Measurements from ENCODE around the gene SLC17A7.
A peak's percentile ranks its signal among the peaks of the same experiment; 100 is the strongest.

The SLC17A7 gene

DNA sequence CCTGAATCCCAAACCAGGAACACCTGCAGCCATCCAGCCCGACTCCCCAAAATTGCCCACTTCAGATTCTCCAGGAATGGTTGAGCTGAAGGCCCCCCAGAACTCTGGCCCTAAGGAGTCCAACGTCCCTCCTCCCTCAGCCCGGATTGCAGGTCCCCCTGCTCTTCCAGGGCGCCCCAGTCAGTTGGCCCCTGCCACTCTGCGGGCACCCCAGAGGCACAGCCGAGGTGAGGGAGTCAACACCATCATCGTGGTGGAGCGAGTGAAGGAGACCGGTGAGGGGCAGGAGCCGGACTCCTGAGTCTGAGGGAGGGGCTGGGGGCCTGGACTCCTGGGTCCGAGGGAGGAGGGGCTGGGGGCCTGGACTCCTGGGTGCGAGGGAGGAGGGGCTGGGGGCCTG is 14.0 kb downstream of the SLC17A7 start:
- no peak for DNase-seq (ENCODE audit: extremely low read depth, low read depth)
- TF ChIP-seq, protein P1, sequence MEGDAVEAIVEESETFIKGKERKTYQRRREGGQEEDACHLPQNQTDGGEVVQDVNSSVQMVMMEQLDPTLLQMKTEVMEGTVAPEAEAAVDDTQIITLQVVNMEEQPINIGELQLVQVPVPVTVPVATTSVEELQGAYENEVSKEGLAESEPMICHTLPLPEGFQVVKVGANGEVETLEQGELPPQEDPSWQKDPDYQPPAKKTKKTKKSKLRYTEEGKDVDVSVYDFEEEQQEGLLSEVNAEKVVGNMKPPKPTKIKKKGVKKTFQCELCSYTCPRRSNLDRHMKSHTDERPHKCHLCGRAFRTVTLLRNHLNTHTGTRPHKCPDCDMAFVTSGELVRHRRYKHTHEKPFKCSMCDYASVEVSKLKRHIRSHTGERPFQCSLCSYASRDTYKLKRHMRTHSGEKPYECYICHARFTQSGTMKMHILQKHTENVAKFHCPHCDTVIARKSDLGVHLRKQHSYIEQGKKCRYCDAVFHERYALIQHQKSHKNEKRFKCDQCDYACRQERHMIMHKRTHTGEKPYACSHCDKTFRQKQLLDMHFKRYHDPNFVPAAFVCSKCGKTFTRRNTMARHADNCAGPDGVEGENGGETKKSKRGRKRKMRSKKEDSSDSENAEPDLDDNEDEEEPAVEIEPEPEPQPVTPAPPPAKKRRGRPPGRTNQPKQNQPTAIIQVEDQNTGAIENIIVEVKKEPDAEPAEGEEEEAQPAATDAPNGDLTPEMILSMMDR (IDR thresholded peaks at IDR 0.05; ENCODE audit: low read depth, low read length, missing control alignments) = no peak
- H3K4me3 ChIP-seq (replicated peaks; ENCODE audit: low read depth, low read length) = no peak overlapping the region

DNA sequence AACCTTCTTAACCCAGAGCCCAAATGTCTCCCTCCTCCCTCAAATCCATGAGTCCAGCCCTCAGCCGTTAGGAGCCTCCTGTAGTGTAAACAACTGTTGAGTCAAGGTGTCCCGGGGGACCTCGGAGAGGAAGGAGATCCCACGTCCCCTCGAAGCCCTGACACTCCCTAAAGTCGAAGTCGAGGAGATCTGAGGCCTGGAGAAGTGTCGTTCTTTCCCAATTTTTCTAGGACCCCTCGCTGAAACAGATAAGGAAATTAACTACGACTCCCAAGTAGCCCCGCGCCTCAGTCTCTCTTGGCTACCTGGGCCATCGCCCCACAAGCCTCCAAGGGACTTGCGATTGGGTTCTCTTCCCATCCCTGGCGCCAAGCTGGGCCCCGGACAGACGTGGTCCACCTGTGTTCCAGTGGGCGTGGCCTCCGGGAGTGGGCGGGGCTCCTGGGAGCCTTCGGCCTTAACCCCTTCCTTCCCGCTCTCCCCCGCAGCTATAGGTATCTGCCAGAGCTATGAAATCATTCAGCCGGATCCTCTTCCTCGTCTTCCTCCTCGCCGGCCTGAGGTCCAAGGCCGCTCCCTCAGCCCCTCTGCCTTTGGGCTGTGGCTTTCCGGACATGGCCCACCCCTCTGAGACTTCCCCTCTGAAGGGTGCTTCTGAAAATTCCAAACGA is 15.3 kb downstream of the SLC17A7 start:
- no peak for DNase-seq (ENCODE audit: extremely low read depth, low read depth)
- no peak overlapping the region for H3K4me3 ChIP-seq (replicated peaks; ENCODE audit: low read depth, low read length)
- TF ChIP-seq, protein P1 (IDR thresholded peaks at IDR 0.05; ENCODE audit: low read depth, low read length, missing control alignments) = no peak

DNA sequence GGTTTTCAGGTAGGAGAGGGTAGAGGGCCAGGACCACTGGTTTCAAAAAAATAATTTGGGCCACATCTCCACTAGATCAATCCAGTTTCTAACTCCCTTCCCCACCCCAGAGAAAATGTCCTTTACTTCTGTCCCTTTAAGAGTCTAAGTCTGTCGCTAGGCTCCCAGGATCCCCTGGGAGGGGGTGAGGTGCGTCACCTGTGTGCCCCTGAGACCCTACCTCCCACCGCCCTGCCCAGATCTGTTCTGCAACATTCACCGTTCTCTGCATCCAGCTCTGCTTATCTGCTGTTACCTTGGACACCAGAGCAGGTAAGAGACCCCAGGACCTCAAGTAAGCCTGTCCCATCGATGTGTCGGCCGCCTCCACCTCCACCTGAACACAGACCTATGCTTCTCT is 16.1 kb downstream of the SLC17A7 start, which contains the start of gene GFY:
Gene GFY (plus strand): TSS at position 211 of the 400 bp plus-strand sequence. CDS start 1,043 bp downstream, outside the sequence.
- no peak within 1 kb of the TSS for H3K4me3 ChIP-seq (replicated peaks; ENCODE audit: low read depth, low read length)
- TF ChIP-seq, protein P1 (IDR thresholded peaks at IDR 0.05; ENCODE audit: low read depth, low read length, missing control alignments) = no peak
- DNase-seq (ENCODE audit: extremely low read depth, low read depth) = no peak

DNA sequence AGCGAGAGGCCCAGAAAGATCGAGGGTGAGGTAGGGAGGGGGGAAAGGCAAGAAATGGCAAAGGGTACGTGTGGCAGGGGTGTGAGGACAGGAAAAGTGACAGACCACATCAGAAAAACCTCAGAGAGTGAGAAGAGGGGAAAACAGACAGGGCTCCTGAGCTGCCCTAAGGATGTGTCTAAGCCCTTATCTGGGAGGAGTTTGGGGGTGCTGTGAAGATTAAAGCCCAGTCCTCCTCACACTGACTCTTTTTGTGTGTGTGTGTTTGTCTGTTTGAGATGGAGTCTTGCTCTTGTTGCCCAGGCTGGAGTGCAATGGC is 17.4 kb downstream of the SLC17A7 start:
- no peak for DNase-seq (ENCODE audit: extremely low read depth, low read depth)
- TF ChIP-seq, protein P1 (IDR thresholded peaks at IDR 0.05; ENCODE audit: low read depth, low read length, missing control alignments) = no peak
- no peak overlapping the region for H3K4me3 ChIP-seq (replicated peaks; ENCODE audit: low read depth, low read length)

DNA sequence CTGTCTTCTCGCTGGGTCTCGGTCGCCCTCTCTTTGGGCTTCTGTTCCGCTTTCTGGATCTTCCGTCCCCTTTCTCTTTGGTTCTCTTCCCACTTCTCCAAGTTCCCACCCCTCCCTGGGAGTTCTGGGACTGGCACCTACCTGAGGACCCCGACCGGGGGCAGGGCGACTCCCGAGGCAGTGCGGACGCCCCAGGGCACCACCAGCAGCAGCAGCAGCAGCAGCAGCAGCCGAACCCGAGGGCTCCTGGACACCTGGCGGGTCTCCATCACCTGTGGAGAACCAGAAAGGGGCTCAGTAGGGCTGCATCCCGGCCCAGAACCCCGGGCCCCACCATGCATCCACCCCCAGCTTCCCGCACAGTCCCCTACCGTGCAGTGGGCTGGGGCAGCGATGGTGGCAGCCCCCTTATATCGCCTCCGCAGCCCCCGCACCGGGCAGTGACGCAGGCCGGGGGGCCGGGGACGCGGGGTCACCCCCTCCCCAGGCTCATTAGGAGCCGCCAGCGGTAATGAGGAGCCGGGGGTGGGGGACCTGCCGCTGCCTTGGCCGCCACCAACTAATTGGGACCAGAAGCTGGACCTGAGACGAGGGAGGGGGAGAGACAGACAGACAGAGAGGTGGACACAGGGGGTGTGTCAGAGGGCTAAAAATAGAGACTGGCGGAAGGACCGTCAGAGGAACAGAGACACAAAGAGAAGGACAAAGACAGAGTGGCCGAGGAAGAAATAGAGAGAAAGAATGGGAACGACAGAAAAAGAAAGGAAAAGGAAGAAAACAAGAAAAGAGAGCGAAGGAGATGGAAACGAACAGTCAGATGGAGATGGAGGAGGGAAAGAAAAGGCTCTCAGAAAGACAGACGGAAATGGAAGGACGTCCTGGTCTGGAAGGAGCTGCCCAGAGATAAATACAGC is 18.0 kb downstream of the SLC17A7 start, which contains the start of gene PTH2:
Gene PTH2 (minus strand): TSS at position 371 of the 914 bp plus-strand sequence. CDS start 102 bp downstream, at position 269.
- no peak within 1 kb of the TSS for H3K4me3 ChIP-seq (replicated peaks; ENCODE audit: low read depth, low read length)
- TF ChIP-seq, protein P1 (IDR thresholded peaks at IDR 0.05; ENCODE audit: low read depth, low read length, missing control alignments) = no peak
- DNase-seq (ENCODE audit: extremely low read depth, low read depth) = no peak

DNA sequence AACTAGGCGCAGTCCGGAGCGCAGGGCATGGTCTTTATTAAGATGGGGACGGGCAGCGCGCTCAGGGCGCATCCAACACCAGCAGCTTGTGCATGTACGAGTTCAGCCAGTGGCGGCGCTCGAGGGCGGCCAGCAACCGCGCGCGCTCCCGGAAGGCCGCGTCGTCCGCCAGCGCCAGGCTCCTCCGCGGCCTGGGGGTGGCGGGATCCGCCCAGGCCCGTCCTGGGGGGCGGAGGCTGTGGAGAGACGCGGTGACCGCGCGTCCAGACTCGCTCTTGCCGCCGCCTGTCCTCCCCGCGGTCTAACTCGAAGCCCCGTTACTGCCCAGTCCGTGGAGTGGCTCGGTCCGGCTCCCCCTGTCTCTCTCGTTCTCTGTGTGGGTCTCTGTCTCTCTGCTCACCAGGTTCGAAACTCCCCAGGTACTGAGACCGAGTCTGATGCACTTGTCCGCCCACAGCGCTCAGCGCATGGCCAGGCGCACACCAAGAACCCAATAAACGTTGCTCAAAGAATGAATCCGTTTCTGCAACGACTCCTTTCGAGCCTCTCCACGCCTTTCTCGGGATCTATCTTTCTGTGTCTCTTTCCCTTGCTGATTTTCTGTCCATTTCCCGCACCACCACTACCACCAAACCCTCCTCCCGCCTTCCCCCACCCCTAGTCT is 18.8 kb downstream of the SLC17A7 start:
- TF ChIP-seq, protein P1 (IDR thresholded peaks at IDR 0.05; ENCODE audit: low read depth, low read length, missing control alignments) = peak; percentile 20
- DNase-seq (ENCODE audit: extremely low read depth, low read depth) = no peak
- H3K4me3 ChIP-seq (replicated peaks; ENCODE audit: low read depth, low read length) = no peak overlapping the region
